Neural cell (in vitro differentiated cells): Measurements from ENCODE around the gene DNAH3. TPM values are rescaled to one million over a fixed set of nuclear protein-coding genes. Genes with fewer than 3 reads are reported as not detected.

ENCODE experiments used
- H2AFZ ChIP-seq: fragments of 200-600, 300-800 bp; sonication (generic), shearing (Covaris generic); 2 replicates; pipeline ENCODE4 v1.6.0; 2014; ENCODE audit warnings: low read depth, mild to moderate bottlenecking, antibody characterized with exemption, low read length, moderate library complexity
- H3F3A ChIP-seq: fragments of 200-600 bp; shearing (Covaris generic); 2 replicates; pipeline ENCODE4 v1.6.1; 2016; ENCODE audit warnings: mild to moderate bottlenecking, moderate library complexity, mixed read lengths, antibody characterized with exemption, low read length; ENCODE audit not compliant: insufficient read depth, poor library complexity, severe bottlenecking
- H3K27ac ChIP-seq: fragments of 200-600, 300-800 bp; sonication (generic), shearing (Covaris generic); 2 replicates; pipeline ENCODE4 v1.5.1; 2014; ENCODE audit warnings: mild to moderate bottlenecking, low read length, moderate library complexity
- H3K27me3 ChIP-seq: fragments of 300-800, 200-600 bp; sonication (generic), shearing (Covaris generic); 2 replicates; pipeline ENCODE4 v1.6.0; 2014; ENCODE audit warnings: mild to moderate bottlenecking, low read depth, low read length, moderate library complexity; ENCODE audit not compliant: insufficient read depth
- H3K36me3 ChIP-seq: fragments of 300-800, 200-600 bp; sonication (generic), shearing (Covaris generic); 2 replicates; pipeline ENCODE4 v1.5.1; 2014; ENCODE audit warnings: mild to moderate bottlenecking, antibody characterized with exemption, low read length, moderate library complexity; ENCODE audit not compliant: insufficient read depth
- H3K4me2 ChIP-seq: fragments of 300-800, 200-600 bp; sonication (generic), shearing (Covaris generic); 2 replicates; pipeline ENCODE4 v1.6.0; 2014; ENCODE audit warnings: mild to moderate bottlenecking, low read length
- H3K4me3 ChIP-seq: fragments of 300-800, 200-600 bp; sonication (generic), shearing (Covaris generic); 2 replicates; pipeline ENCODE4 v1.5.1; 2014; ENCODE audit warnings: mild to moderate bottlenecking, low read length, moderate library complexity
- H3K79me2 ChIP-seq: fragments of 200-600 bp; shearing (Covaris generic); replicated peaks from 2 replicates; pipeline ENCODE4 v1.6.0; 2014; ENCODE audit warnings: mild to moderate bottlenecking, low read length, moderate library complexity; ENCODE audit not compliant: insufficient read depth
- H3K9ac ChIP-seq: fragments of 300-800, 200-600 bp; sonication (generic), shearing (Covaris generic); 2 replicates; pipeline ENCODE4 v1.6.1; 2016; ENCODE audit warnings: mild to moderate bottlenecking, low read length, mixed read lengths
- H3K9me2 ChIP-seq: fragments of 200-600 bp; shearing (Covaris generic); 2 replicates; pipeline ENCODE4 v1.6.1; 2016; ENCODE audit warnings: mild to moderate bottlenecking, low read length, mixed read lengths; ENCODE audit not compliant: insufficient read depth
- H3K9me3 ChIP-seq: fragments of 200-600, 300-800 bp; sonication (generic), shearing (Covaris generic); 2 replicates; pipeline ENCODE4 v1.6.1; 2016; ENCODE audit warnings: mild to moderate bottlenecking, mixed run types, low read length, moderate library complexity, mixed read lengths
- H4K20me1 ChIP-seq: fragments of 200-600 bp; shearing (Covaris generic); 2 replicates; pipeline ENCODE4 v1.6.1; 2016; ENCODE audit warnings: mild to moderate bottlenecking, mixed run types; ENCODE audit not compliant: insufficient read depth
- EP300 ChIP-seq: fragments of 450-650 bp; conservative IDR thresholded peaks from 2 replicates; pipeline ENCODE4 v1.6.1; 2014; ENCODE audit warnings: antibody characterized with exemption, mild to moderate bottlenecking, moderate library complexity; ENCODE audit not compliant: poor library complexity, severe bottlenecking
- EZH2 ChIP-seq: fragments of 200-600, 300-800 bp; shearing (Covaris generic), sonication (generic); IDR thresholded peaks from 2 replicates; pipeline ENCODE4 v1.6.1; 2014; ENCODE audit warnings: antibody characterized with exemption, low read length, borderline replicate concordance, mild to moderate bottlenecking; ENCODE audit not compliant: insufficient read depth, poor library complexity, severe bottlenecking
- MXI1 ChIP-seq: fragments of 450-650 bp; conservative IDR thresholded peaks from 2 replicates; pipeline ENCODE4 v1.6.1; 2014; ENCODE audit warnings: antibody characterized with exemption, mild to moderate bottlenecking; ENCODE audit not compliant: poor library complexity, severe bottlenecking
- POLR2AphosphoS5 ChIP-seq: IDR thresholded peaks from 2 replicates; pipeline ENCODE4 v1.6.1; 2012
- RAD21 ChIP-seq: fragments of 450-650 bp; conservative IDR thresholded peaks from 2 replicates; pipeline ENCODE4 v1.6.1; 2014; ENCODE audit warnings: antibody characterized with exemption, mild to moderate bottlenecking, moderate library complexity
- SMC3 ChIP-seq: fragments of 450-650 bp; conservative IDR thresholded peaks from 2 replicates; pipeline ENCODE4 v1.6.1; 2014; ENCODE audit warnings: antibody characterized with exemption, mild to moderate bottlenecking, moderate library complexity; ENCODE audit not compliant: poor library complexity
- TAF1 ChIP-seq: IDR thresholded peaks from 2 replicates; pipeline ENCODE4 v1.6.1; 2012; ENCODE audit warnings: low read depth
- polyA plus RNA-seq: library from polyadenylated mRNA; depleted of rRNA; stranded (reverse); fragments of >200 nt; gene quantifications from 2 replicates; pipeline ENCODE4 v1.2.3, GENCODE V29; 2014
- TF ChIP-seq, protein P1 (sequence below): IDR thresholded peaks from 2 replicates; pipeline ENCODE4 v1.6.1; 2012; ENCODE audit warnings: borderline replicate concordance
- TF ChIP-seq, protein P2 (sequence below): fragments of 450-650 bp; IDR thresholded peaks from 2 replicates; pipeline ENCODE4 v1.5.1; 2014; ENCODE audit warnings: antibody characterized with exemption, mild to moderate bottlenecking, moderate library complexity; ENCODE audit not compliant: poor library complexity, severe bottlenecking

Gene DNAH3
- polyA plus RNA-seq, 1 donor from 2014 or later = 0.06 TPM

DNA sequence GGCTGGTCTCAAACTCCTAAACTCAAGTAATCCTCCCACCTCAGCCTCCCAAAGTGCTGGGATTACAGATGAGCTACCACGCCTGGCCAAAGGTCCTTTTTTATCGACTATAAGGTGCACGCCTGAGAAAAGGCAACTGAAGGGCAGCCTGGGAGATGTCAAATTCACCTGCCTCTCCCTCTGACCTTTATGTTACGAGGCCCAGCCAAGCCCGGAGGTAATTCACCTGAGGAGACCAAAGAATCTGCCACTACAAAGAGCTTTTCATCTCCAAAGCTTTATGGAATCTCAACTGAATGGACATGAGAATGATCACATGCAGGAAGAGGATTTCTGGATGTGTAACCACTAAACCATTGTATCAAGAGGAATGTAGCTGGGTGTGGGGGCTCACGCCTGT is 212.9 kb downstream of the DNAH3 start:
- no peak for TF ChIP-seq EZH2
- TF ChIP-seq SMC3 = no peak
- no peak for TF ChIP-seq RAD21
- TF ChIP-seq, protein P1, sequence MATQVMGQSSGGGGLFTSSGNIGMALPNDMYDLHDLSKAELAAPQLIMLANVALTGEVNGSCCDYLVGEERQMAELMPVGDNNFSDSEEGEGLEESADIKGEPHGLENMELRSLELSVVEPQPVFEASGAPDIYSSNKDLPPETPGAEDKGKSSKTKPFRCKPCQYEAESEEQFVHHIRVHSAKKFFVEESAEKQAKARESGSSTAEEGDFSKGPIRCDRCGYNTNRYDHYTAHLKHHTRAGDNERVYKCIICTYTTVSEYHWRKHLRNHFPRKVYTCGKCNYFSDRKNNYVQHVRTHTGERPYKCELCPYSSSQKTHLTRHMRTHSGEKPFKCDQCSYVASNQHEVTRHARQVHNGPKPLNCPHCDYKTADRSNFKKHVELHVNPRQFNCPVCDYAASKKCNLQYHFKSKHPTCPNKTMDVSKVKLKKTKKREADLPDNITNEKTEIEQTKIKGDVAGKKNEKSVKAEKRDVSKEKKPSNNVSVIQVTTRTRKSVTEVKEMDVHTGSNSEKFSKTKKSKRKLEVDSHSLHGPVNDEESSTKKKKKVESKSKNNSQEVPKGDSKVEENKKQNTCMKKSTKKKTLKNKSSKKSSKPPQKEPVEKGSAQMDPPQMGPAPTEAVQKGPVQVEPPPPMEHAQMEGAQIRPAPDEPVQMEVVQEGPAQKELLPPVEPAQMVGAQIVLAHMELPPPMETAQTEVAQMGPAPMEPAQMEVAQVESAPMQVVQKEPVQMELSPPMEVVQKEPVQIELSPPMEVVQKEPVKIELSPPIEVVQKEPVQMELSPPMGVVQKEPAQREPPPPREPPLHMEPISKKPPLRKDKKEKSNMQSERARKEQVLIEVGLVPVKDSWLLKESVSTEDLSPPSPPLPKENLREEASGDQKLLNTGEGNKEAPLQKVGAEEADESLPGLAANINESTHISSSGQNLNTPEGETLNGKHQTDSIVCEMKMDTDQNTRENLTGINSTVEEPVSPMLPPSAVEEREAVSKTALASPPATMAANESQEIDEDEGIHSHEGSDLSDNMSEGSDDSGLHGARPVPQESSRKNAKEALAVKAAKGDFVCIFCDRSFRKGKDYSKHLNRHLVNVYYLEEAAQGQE = no peak
- H3K4me2 ChIP-seq = no peak overlapping the region
- H3K9ac ChIP-seq = no peak overlapping the region
- no peaks in the 10 kb centered on the region for H4K20me1 ChIP-seq
- no peaks in the 10 kb centered on the region for H3K36me3 ChIP-seq
- H3K9me2 ChIP-seq = no peaks in the 10 kb centered on the region
- H3K4me3 ChIP-seq = no peak overlapping the region
- H3F3A ChIP-seq = no peaks in the 10 kb centered on the region
- H2AFZ ChIP-seq = no peak overlapping the region
- no peaks in the 10 kb centered on the region for H3K27me3 ChIP-seq
- no peaks in the 10 kb centered on the region for H3K9me3 ChIP-seq
- H3K79me2 ChIP-seq = no peaks in the 10 kb centered on the region
- H3K27ac ChIP-seq = no peak overlapping the region

DNA sequence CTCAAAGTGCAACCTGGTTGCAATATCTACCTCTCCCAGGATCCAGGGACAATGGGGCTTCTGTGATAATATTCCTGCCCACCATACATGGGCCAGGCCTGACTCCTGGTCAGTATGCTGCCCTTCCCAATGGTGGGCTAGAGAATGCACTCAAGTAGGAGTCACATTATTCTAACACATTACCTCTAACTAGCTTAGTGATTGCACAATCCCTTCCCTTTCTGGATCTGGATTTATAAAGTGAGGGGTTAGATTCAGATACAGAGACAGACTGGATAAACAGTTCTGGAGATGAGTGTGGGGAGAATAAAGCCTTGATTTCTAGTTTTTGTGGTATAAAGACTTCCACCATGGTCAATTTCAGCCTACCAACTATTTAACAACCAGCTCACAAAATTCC is 217.1 kb downstream of the DNAH3 start:
- H3K9me3 ChIP-seq = no peaks in the 10 kb centered on the region

More for the DNA sequence above, 217.1 kb downstream of the DNAH3 start:
- H3K79me2 ChIP-seq = no peaks in the 10 kb centered on the region
- H4K20me1 ChIP-seq = no peaks in the 10 kb centered on the region
- H3K36me3 ChIP-seq = no peaks in the 10 kb centered on the region
- H3K27ac ChIP-seq = no peak overlapping the region
- no peak overlapping the region for H2AFZ ChIP-seq
- H3F3A ChIP-seq = no peaks in the 10 kb centered on the region
- no peak overlapping the region for H3K4me3 ChIP-seq
- no peak overlapping the region for H3K4me2 ChIP-seq
- no peak overlapping the region for H3K9ac ChIP-seq
- TF ChIP-seq, protein P1 = no peak
- TF ChIP-seq, protein P2, sequence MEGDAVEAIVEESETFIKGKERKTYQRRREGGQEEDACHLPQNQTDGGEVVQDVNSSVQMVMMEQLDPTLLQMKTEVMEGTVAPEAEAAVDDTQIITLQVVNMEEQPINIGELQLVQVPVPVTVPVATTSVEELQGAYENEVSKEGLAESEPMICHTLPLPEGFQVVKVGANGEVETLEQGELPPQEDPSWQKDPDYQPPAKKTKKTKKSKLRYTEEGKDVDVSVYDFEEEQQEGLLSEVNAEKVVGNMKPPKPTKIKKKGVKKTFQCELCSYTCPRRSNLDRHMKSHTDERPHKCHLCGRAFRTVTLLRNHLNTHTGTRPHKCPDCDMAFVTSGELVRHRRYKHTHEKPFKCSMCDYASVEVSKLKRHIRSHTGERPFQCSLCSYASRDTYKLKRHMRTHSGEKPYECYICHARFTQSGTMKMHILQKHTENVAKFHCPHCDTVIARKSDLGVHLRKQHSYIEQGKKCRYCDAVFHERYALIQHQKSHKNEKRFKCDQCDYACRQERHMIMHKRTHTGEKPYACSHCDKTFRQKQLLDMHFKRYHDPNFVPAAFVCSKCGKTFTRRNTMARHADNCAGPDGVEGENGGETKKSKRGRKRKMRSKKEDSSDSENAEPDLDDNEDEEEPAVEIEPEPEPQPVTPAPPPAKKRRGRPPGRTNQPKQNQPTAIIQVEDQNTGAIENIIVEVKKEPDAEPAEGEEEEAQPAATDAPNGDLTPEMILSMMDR = no peak
- TF ChIP-seq SMC3 = no peak
- no peak for TF ChIP-seq TAF1
- TF ChIP-seq POLR2AphosphoS5 = no peak
- TF ChIP-seq EZH2 = no peak
- TF ChIP-seq RAD21 = no peak
- no peak for TF ChIP-seq EP300
- TF ChIP-seq MXI1 = no peak
- H3K9me2 ChIP-seq = no peaks in the 10 kb centered on the region
- H3K27me3 ChIP-seq = no peaks in the 10 kb centered on the region
